B cell (primary cell): ENCODE data around the gene MARCHF10. TPM values are rescaled to one million over a fixed set of nuclear protein-coding genes. Genes with fewer than 3 reads are reported as not detected.

Experiments
- ATAC-seq: fragments of 200-7000 bp; cut with Tn5 transposase; one replicate; pipeline ENCODE4 v1.10.0; 2021; ENCODE audit warnings: low read depth, mild to moderate bottlenecking, moderate number of reproducible peaks, moderate library complexity
- CTCF ChIA-PET: fragments of 350-600 bp; sonication (Branson Sonifier 250); formaldehyde crosslinking; loops from one replicate; lab custom pipeline; 2021; ENCODE audit warnings: antibody characterized with exemption, inconsistent platforms; lab: Charles Lee
- POLR2A ChIA-PET: fragments of 350-600 bp; sonication (Branson Sonifier 250); formaldehyde crosslinking; loops from one replicate; lab custom pipeline; 2021; ENCODE audit warnings: antibody characterized with exemption; lab: Charles Lee
- DNase-seq: peaks from one replicate; pipeline ENCODE4 v3.0.0; 2013
- H2AFZ ChIP-seq: 2 replicates; pipeline ENCODE4 v1.6.1; 2012; ENCODE audit warnings: mild to moderate bottlenecking, low read depth, low read length; ENCODE audit not compliant: insufficient read depth, poor library complexity, severe bottlenecking
- H3K27ac ChIP-seq, 2 donors: 1 replicate in 1 of 2; 2 replicates in 1 of 2; pipeline ENCODE4 v1.5.1; 2012 to 2013; ENCODE audit warnings: low read length in 2 of 2, mild to moderate bottlenecking in 2 of 2, moderate library complexity in 1 of 2
- H3K27me3 ChIP-seq, 4 experiments: fragments of 200-600 bp in 1 of 4; sonication (generic) in 1 of 4; replicated peaks in 1 of 4; 1 replicate in 2 of 4; 2 replicates in 2 of 4; pipeline versions ENCODE4 v1.6.1 to v1.7.0; 2013 to 2016; ENCODE audit warnings: low read length in 3 of 4, mild to moderate bottlenecking in 2 of 4, mixed read lengths in 1 of 4, moderate library complexity in 1 of 4; ENCODE audit not compliant: insufficient read depth in 4 of 4, control insufficient read depth in 3 of 4; ENCODE audit errors: control extremely low read depth in 1 of 4
- H3K36me3 ChIP-seq, 2 experiments: replicated peaks in 1 of 2; 1 replicate in 1 of 2; 2 replicates in 1 of 2; pipeline versions ENCODE4 v1.6.1 to v1.7.1; 2013; ENCODE audit warnings: low read length in 1 of 2; ENCODE audit not compliant: insufficient read depth in 2 of 2, control insufficient read depth in 1 of 2; ENCODE audit errors: control extremely low read depth in 1 of 2, extremely low read depth in 1 of 2
- H3K4me1 ChIP-seq, 2 donors: fragments of 200-600 bp in 1 of 2; sonication (generic) in 1 of 2; 1 replicate in 1 of 2; 2 replicates in 1 of 2; pipeline versions ENCODE4 v1.5.1 to v1.6.1; 2013 to 2017; ENCODE audit warnings: low read length in 2 of 2; ENCODE audit not compliant: control insufficient read depth in 2 of 2, insufficient read depth in 2 of 2
- H3K4me2 ChIP-seq: replicated peaks from 2 replicates; pipeline ENCODE3; 2012; ENCODE audit warnings: mild to moderate bottlenecking, low read depth, low read length; ENCODE audit not compliant: poor library complexity, severe bottlenecking
- H3K4me3 ChIP-seq, 5 experiments: fragments of 200-600 bp in 1 of 5; sonication (generic) in 1 of 5; 1 replicate in 3 of 5; 2 replicates in 2 of 5; pipeline versions ENCODE4 v1.5.1 to v1.7.0; 2011 to 2016; ENCODE audit warnings: low read length in 4 of 5, mild to moderate bottlenecking in 4 of 5, low read depth in 2 of 5, control low read depth in 1 of 5, moderate library complexity in 1 of 5; ENCODE audit not compliant: insufficient read depth in 1 of 5; ENCODE audit errors: control extremely low read depth in 1 of 5, extremely low read depth in 1 of 5
- H3K79me2 ChIP-seq: fragments of 200-600 bp; sonication (generic); one replicate; pipeline ENCODE4 v1.6.0; 2016; ENCODE audit warnings: low read length; ENCODE audit not compliant: control insufficient read depth, insufficient read depth
- H3K9ac ChIP-seq: fragments of 200-600 bp; sonication (generic); 2 replicates; pipeline ENCODE4 v1.6.1; 2017; ENCODE audit warnings: mild to moderate bottlenecking, low read length, moderate library complexity
- H3K9me3 ChIP-seq, 3 donors: one replicate each; pipeline versions ENCODE4 v1.6.1 to v1.7.1; 2013; ENCODE audit warnings: low read length in 2 of 3; ENCODE audit not compliant: control insufficient read depth in 2 of 3, insufficient read depth in 1 of 3; ENCODE audit errors: control extremely low read depth in 1 of 3
- H4K20me1 ChIP-seq: 2 replicates; pipeline ENCODE4 v1.6.0; 2012; ENCODE audit warnings: mild to moderate bottlenecking, low read length; ENCODE audit not compliant: insufficient read depth, control insufficient read depth, poor library complexity, severe bottlenecking
- H3K27ac Mint-ChIP-seq: one replicate; pipeline ENCODE4 v1.8.0; 2021; ENCODE audit warnings: mixed read lengths
- H3K27me3 Mint-ChIP-seq: one replicate; pipeline ENCODE4 v1.8.0; 2021; ENCODE audit warnings: mixed read lengths
- H3K4me1 Mint-ChIP-seq: one replicate; pipeline ENCODE4 v1.8.0; 2021; ENCODE audit warnings: mixed read lengths
- H3K4me3 Mint-ChIP-seq: one replicate; pipeline ENCODE4 v1.8.0; 2021; ENCODE audit warnings: mixed read lengths
- H3K9me3 Mint-ChIP-seq: one replicate; pipeline ENCODE4 v1.8.0; 2022; ENCODE audit warnings: mixed read lengths; ENCODE audit not compliant: insufficient read depth
- EZH2 ChIP-seq: IDR thresholded peaks from 2 replicates; pipeline ENCODE4 v1.6.1; 2012; ENCODE audit warnings: borderline replicate concordance, low read depth, mild to moderate bottlenecking, moderate library complexity, low read length; ENCODE audit not compliant: insufficient read depth, poor library complexity, severe bottlenecking
- WGBS: methylation state at CpG from one replicate; pipeline ENCODE4 v1.1.5; 2013; ENCODE audit warnings: missing lambda C conversion rate; ENCODE audit not compliant: insufficient coverage; 5-methylcytosine and 5-hydroxymethylcytosine counted together
- intact Hi-C: fragments of 100-400 bp; cut with micrococcal nuclease; formaldehyde crosslinking; loops from one replicate; pipeline ENCODE4 v1.10.0; 2022
- polyA plus RNA-seq: library from polyadenylated mRNA; depleted of rRNA; stranded (reverse); fragments of >200 nt; gene quantifications from 2 replicates; pipeline ENCODE4 v1.2.3, GENCODE V29; 2012
- total RNA-seq, 2 donors: library from RNA; stranded (reverse); fragments of 120-200 nt in 1 of 2; gene quantifications; 1 replicate in 1 of 2; 2 replicates in 1 of 2; pipeline versions ENCODE4 v1.2.3 to v1.2.4, GENCODE V29; 2013 to 2022
- TF ChIP-seq, protein P1 (sequence below): fragments of 200-600 bp; IDR thresholded peaks from one replicate; pipeline ENCODE4 v1.8.0; 2022; ENCODE audit warnings: antibody characterized with exemption, mild to moderate bottlenecking

The MARCHF10 gene
- total and polyA plus RNA-seq, 2 donors (not counting 1 experiment from before 2014, with no cell fraction given) = 0.24 TPM; not detected in 1

DNA sequence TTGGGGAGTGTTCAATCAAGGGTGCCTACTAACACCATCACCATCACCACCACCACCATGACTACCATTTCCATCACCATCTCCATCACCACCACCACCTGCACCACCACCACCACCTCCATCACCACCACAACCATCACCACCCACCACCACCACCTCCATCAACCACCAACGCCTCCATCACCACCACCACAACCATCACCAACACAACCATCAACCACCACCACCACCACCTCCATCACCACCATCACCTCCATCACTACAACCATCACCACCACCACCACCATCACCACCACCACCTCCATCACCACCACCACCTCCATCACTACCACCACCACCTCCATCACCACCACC, 15.7 kb downstream of the MARCHF10 start:
- intact Hi-C loops = no loop called here
- Histone ChIP-seq H3K4me1 (peaks cover 9% of the 10 kb centered on the region in 2 donors), H3K27me3 (peaks cover 0 to 7% (median 3%) of the 10 kb centered on the region in 4 experiments), H3K36me3 (no peaks in the 10 kb centered on the region), H2AFZ (no peak overlapping the region), H4K20me1 (no peaks in the 10 kb centered on the region), H3K9ac (no peak overlapping the region), H3K9me3 (peaks cover 0 to 5% (median 0%) of the 10 kb centered on the region in 3 donors), H3K4me2 (no peak overlapping the region), H3K27ac (no peak overlapping the region), H3K79me2 (no peaks in the 10 kb centered on the region), H3K4me3 (no peak overlapping the region)
- ATAC-seq = no peak
- peaks cover 16% of the 10 kb centered on the region for H3K4me1 Mint-ChIP-seq
- POLR2A ChIA-PET = no interaction called here
- H3K4me3 Mint-ChIP-seq = no peak overlapping the region
- TF ChIP-seq, protein P1, sequence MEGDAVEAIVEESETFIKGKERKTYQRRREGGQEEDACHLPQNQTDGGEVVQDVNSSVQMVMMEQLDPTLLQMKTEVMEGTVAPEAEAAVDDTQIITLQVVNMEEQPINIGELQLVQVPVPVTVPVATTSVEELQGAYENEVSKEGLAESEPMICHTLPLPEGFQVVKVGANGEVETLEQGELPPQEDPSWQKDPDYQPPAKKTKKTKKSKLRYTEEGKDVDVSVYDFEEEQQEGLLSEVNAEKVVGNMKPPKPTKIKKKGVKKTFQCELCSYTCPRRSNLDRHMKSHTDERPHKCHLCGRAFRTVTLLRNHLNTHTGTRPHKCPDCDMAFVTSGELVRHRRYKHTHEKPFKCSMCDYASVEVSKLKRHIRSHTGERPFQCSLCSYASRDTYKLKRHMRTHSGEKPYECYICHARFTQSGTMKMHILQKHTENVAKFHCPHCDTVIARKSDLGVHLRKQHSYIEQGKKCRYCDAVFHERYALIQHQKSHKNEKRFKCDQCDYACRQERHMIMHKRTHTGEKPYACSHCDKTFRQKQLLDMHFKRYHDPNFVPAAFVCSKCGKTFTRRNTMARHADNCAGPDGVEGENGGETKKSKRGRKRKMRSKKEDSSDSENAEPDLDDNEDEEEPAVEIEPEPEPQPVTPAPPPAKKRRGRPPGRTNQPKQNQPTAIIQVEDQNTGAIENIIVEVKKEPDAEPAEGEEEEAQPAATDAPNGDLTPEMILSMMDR = no peak
- no peak for TF ChIP-seq EZH2
- CTCF ChIA-PET = no interaction called here
- H3K9me3 Mint-ChIP-seq = no peaks in the 10 kb centered on the region
- WGBS = 86% methylated on average over 1 of the region's 1 CpG
- DNase-seq = no peak
- H3K27me3 Mint-ChIP-seq = peaks cover 20% of the 10 kb centered on the region
- no peak overlapping the region for H3K27ac Mint-ChIP-seq

- DNase-seq = no peak
- no peak overlapping the region for H3K27ac Mint-ChIP-seq
These were observed 16.2 kb downstream of the MARCHF10 start for GRCh38 chr17:62791767-62792446.

More at GRCh38 chr17:62791767-62792446, 16.2 kb downstream of the MARCHF10 start:
- ChIA-PET CTCF (no interaction called here), POLR2A (no interaction called here)
- peaks cover 16% of the 10 kb centered on the region for H3K4me1 Mint-ChIP-seq
- H3K27me3 Mint-ChIP-seq = peaks cover 18% of the 10 kb centered on the region
- Histone ChIP-seq H3K27me3 (peaks cover 0 to 7% (median 3%) of the 10 kb centered on the region in 4 experiments), H3K36me3 (no peaks in the 10 kb centered on the region), H3K4me3 (no peak overlapping the region), H2AFZ (no peak overlapping the region), H3K9ac (no peak overlapping the region), H3K27ac (no peak overlapping the region), H3K4me2 (no peak overlapping the region), H3K4me1 (peaks cover 9% of the 10 kb centered on the region in 2 donors), H4K20me1 (no peaks in the 10 kb centered on the region), H3K79me2 (no peaks in the 10 kb centered on the region), H3K9me3 (peaks cover 0 to 5% (median 0%) of the 10 kb centered on the region in 3 donors)
- no peak overlapping the region for H3K4me3 Mint-ChIP-seq
- 88% methylated on average over 7 of the region's 12 CpGs for WGBS
- TF ChIP-seq, protein P1 = no peak
- no peak for TF ChIP-seq EZH2
- intact Hi-C loops = no loop called here
- no peak for ATAC-seq
- no peaks in the 10 kb centered on the region for H3K9me3 Mint-ChIP-seq
